HCT116 (cell line): ENCODE data around the gene MIS18A. TPM values are rescaled to one million over a fixed set of nuclear protein-coding genes. Genes with fewer than 3 reads are reported as not detected.

Experiments
- ATAC-seq: fragments of 200-7000 bp; cut with Tn5 transposase; 2 replicates; pipeline ENCODE4 v1.9.1; 2020; ENCODE audit warnings: mild to moderate bottlenecking, moderate library complexity
- BruUV-seq: library from RNA; stranded (reverse); fragments of 400-500 nt; replicated peaks from 2 replicates; lab custom pipeline; 2021; lab: Mats Ljungman, UMichigan
- CTCF ChIA-PET: fragments of 300-600 bp; sonication (Branson Sonifier 250); formaldehyde crosslinking; loops from one replicate; lab custom pipeline; 2021; ENCODE audit warnings: antibody characterized with exemption; lab: Charles Lee
- POLR2A ChIA-PET: fragments of 300-600, 350-600 bp; sonication (Branson Sonifier 250); formaldehyde crosslinking; loops from one replicate; lab custom pipeline; 2021; ENCODE audit warnings: antibody characterized with exemption; lab: Charles Lee
- RAD21 ChIA-PET, 2 experiments: fragments of 300-600 bp; sonication (Branson Sonifier 250); formaldehyde crosslinking; loops; one replicate each; lab custom pipeline; 2023; ENCODE audit warnings: low total read pairs in 2 of 2; ENCODE audit not compliant: uncharacterized antibody in 2 of 2, unreplicated experiment in 2 of 2, low non-redundant PET in 1 of 2; lab: Charles Lee
- DNase-seq: peaks from one replicate; pipeline ENCODE4 v3.0.0-alpha.2; 2010; ENCODE audit warnings: low read depth, low spot score
- H2AFZ ChIP-seq: fragments of 200-600 bp; shearing (Covaris generic), sonication (generic); 2 replicates; pipeline ENCODE4 v1.6.1; 2017; ENCODE audit warnings: low read depth, mixed run types, mixed read lengths, antibody characterized with exemption, low read length; ENCODE audit not compliant: poor library complexity, severe bottlenecking
- H3K27ac ChIP-seq: 2 replicates; pipeline ENCODE4 v1.5.1; 2012; ENCODE audit warnings: low read depth, low read length
- H3K27me3 ChIP-seq: fragments of 200-600 bp; sonication (generic); 2 replicates; pipeline ENCODE4 v1.6.1; 2016; ENCODE audit warnings: mixed run types, low read length, mixed read lengths; ENCODE audit not compliant: insufficient read depth
- H3K36me3 ChIP-seq, 2 experiments: fragments of 200-500 bp in 1 of 2; fragments of 200-600 bp in 1 of 2; sonication (Bioruptor generic) in 1 of 2; sonication (generic) in 1 of 2; 2 replicates each; pipeline versions ENCODE4 v1.5.1 to v1.6.1; 2014 to 2016; ENCODE audit warnings: low read length in 2 of 2, inconsistent platforms in 1 of 2, mixed read lengths in 1 of 2, mixed run types in 1 of 2; ENCODE audit not compliant: insufficient read depth in 2 of 2, control insufficient read depth in 1 of 2
- H3K4me1 ChIP-seq, 2 experiments: fragments of 200-600 bp in 1 of 2; sonication (generic) in 1 of 2; 2 replicates each; pipeline versions ENCODE4 v1.5.1 to v1.6.1; 2012 to 2017; ENCODE audit warnings: low read length in 2 of 2, inconsistent platforms in 1 of 2, mild to moderate bottlenecking in 1 of 2, mixed read lengths in 1 of 2, mixed run types in 1 of 2, moderate library complexity in 1 of 2; ENCODE audit not compliant: insufficient read depth in 2 of 2, control insufficient read depth in 1 of 2
- H3K4me2 ChIP-seq: fragments of 200-600 bp; sonication (generic); 2 replicates; pipeline ENCODE4 v1.6.1; 2017; ENCODE audit warnings: mixed run types, low read length, mixed read lengths
- H3K4me3 ChIP-seq, 2 experiments: fragments of 200-600 bp in 1 of 2; sonication (generic) in 1 of 2; replicated peaks in 1 of 2; 2 replicates each; pipeline ENCODE4 v1.5.1; 2011 to 2016; ENCODE audit warnings: low read length in 2 of 2, control low read depth in 1 of 2, low read depth in 1 of 2, mild to moderate bottlenecking in 1 of 2, mixed read lengths in 1 of 2, mixed run types in 1 of 2
- H3K79me2 ChIP-seq: fragments of 200-600 bp; sonication (generic); 2 replicates; pipeline ENCODE4 v1.6.1; 2017; ENCODE audit warnings: mild to moderate bottlenecking, mixed run types, low read length, moderate library complexity, mixed read lengths; ENCODE audit not compliant: insufficient read depth
- H3K9ac ChIP-seq: fragments of 200-600 bp; sonication (generic); 2 replicates; pipeline ENCODE4 v1.6.1; 2016; ENCODE audit warnings: low read length, mixed read lengths
- H3K9me2 ChIP-seq: fragments of 200-600 bp; sonication (generic), shearing (Covaris generic); 2 replicates; pipeline ENCODE4 v1.6.1; 2017; ENCODE audit warnings: mixed run types, mild to moderate bottlenecking, moderate library complexity; ENCODE audit not compliant: insufficient read depth
- H3K9me3 ChIP-seq, 2 experiments: fragments of 200-500 bp in 1 of 2; fragments of 200-600 bp in 1 of 2; sonication (Bioruptor generic) in 1 of 2; sonication (generic) in 1 of 2; 2 replicates each; pipeline ENCODE4 v1.6.1; 2014 to 2017; ENCODE audit warnings: low read length in 2 of 2, mixed read lengths in 2 of 2, inconsistent platforms in 1 of 2, low read depth in 1 of 2, mild to moderate bottlenecking in 1 of 2, mixed run types in 1 of 2, moderate library complexity in 1 of 2; ENCODE audit not compliant: control insufficient read depth in 1 of 2, insufficient read depth in 1 of 2
- H4K20me1 ChIP-seq: fragments of 200-600 bp; sonication (generic), shearing (Covaris generic); 2 replicates; pipeline ENCODE4 v1.6.1; 2017; ENCODE audit warnings: mixed run types, mild to moderate bottlenecking, moderate library complexity; ENCODE audit not compliant: insufficient read depth
- EZH2phosphoT487 ChIP-seq: fragments of 200-600 bp; IDR thresholded peaks from 2 replicates; pipeline ENCODE4 v1.6.1; 2018; ENCODE audit warnings: antibody characterized with exemption, borderline replicate concordance
- FOSL1 ChIP-seq: IDR thresholded peaks from 2 replicates; pipeline ENCODE4 v1.6.1; 2012; ENCODE audit warnings: low read depth
- JUND ChIP-seq: IDR thresholded peaks from 2 replicates; pipeline ENCODE4 v1.6.1; 2012
- POLR2A ChIP-seq: IDR thresholded peaks from 2 replicates; pipeline ENCODE4 v1.7.0; 2011; ENCODE audit warnings: borderline replicate concordance; ENCODE audit not compliant: insufficient read depth, insufficient read length; ENCODE audit errors: extremely low read depth
- RAD21 ChIP-seq: IDR thresholded peaks from 2 replicates; pipeline ENCODE4 v1.6.1; 2012; ENCODE audit warnings: low read depth, mild to moderate bottlenecking
- SIN3A ChIP-seq: IDR thresholded peaks from 2 replicates; pipeline ENCODE4 v1.6.1; 2012; ENCODE audit warnings: low read depth
- YY1 ChIP-seq: IDR thresholded peaks from 2 replicates; pipeline ENCODE4 v1.6.1; 2011; ENCODE audit warnings: low read length, low read depth, moderate library complexity, mild to moderate bottlenecking; ENCODE audit not compliant: insufficient replicate concordance; ENCODE audit errors: extremely low read depth
- ZFX ChIP-seq: fragments of 450-650 bp; IDR thresholded peaks from 2 replicates; pipeline ENCODE4 v1.6.1; 2017
- intact Hi-C: fragments of 100-400 bp; cut with micrococcal nuclease; formaldehyde crosslinking; loops from 2 replicates; pipeline ENCODE4 v1.10.0; 2022
- total RNA-seq: library from RNA; stranded (reverse); gene quantifications from one replicate; pipeline ENCODE4 v1.2.1, GENCODE V29; 2021; ENCODE audit not compliant: unreplicated experiment
- TF ChIP-seq, protein P1 (sequence below): IDR thresholded peaks from 2 replicates; pipeline ENCODE4 v1.6.1; 2011; ENCODE audit warnings: mild to moderate bottlenecking, low read length, moderate library complexity; ENCODE audit not compliant: insufficient replicate concordance; ENCODE audit errors: extremely low read depth
- TF ChIP-seq, protein P2 (sequence below): IDR thresholded peaks from 2 replicates; pipeline ENCODE4 v1.6.1; 2012
- TF ChIP-seq, protein P3 (sequence below): IDR thresholded peaks from 2 replicates; pipeline ENCODE4 v1.6.1; 2012; ENCODE audit warnings: low read depth
- TF ChIP-seq, protein P4 (sequence below), 3 experiments: fragments of 200-600 bp in 1 of 3; sonication (generic) in 1 of 3; IDR thresholded peaks in 2 of 3; conservative IDR thresholded peaks in 1 of 3; 2 replicates each; pipeline ENCODE4 v1.5.1; 2012 to 2017; ENCODE audit warnings: low read depth in 2 of 3, low read length in 2 of 3, antibody characterized with exemption in 1 of 3, borderline replicate concordance in 1 of 3, control low read depth in 1 of 3, mild to moderate bottlenecking in 1 of 3, mixed read lengths in 1 of 3, mixed run types in 1 of 3, moderate library complexity in 1 of 3; ENCODE audit not compliant: insufficient read depth in 1 of 3

Gene MIS18A
- total RNA-seq, 1 experiment from 2014 or later = 30.0 TPM

DNA sequence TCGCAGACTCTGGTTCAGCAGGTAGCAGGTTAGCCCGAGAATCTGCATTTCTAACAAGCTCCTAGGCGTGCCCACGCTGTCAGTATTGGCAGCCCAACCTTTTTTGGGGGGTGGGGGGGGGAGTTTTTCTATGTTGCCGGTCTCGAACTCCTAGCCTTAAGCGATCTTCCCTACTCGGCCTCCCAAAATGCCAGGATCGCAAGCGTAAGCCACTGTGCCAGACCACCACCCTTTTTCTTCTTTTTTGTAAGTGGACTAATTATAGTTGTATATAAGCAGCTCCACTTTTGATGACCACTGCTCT, 480 bp upstream of the MIS18A start:
- H4K20me1 ChIP-seq = no peaks in the 10 kb centered on the region
- H3K9ac ChIP-seq = peak overlapping the region; percentile 76
- H3K4me1 ChIP-seq = peaks cover 14 to 20% of the 10 kb centered on the region in 2 experiments; a peak in 3 of 4 replicates
- H3K9me3 ChIP-seq = no peaks in the 10 kb centered on the region
- TF ChIP-seq EZH2phosphoT487 = no peak
- TF ChIP-seq RAD21 = no peak
- TF ChIP-seq, protein P1, sequence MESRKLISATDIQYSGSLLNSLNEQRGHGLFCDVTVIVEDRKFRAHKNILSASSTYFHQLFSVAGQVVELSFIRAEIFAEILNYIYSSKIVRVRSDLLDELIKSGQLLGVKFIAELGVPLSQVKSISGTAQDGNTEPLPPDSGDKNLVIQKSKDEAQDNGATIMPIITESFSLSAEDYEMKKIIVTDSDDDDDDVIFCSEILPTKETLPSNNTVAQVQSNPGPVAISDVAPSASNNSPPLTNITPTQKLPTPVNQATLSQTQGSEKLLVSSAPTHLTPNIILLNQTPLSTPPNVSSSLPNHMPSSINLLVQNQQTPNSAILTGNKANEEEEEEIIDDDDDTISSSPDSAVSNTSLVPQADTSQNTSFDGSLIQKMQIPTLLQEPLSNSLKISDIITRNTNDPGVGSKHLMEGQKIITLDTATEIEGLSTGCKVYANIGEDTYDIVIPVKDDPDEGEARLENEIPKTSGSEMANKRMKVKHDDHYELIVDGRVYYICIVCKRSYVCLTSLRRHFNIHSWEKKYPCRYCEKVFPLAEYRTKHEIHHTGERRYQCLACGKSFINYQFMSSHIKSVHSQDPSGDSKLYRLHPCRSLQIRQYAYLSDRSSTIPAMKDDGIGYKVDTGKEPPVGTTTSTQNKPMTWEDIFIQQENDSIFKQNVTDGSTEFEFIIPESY = no peak
- TF ChIP-seq, protein P2, sequence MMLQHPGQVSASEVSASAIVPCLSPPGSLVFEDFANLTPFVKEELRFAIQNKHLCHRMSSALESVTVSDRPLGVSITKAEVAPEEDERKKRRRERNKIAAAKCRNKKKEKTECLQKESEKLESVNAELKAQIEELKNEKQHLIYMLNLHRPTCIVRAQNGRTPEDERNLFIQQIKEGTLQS = no peak
- TF ChIP-seq SIN3A = no peak
- no peak for TF ChIP-seq YY1
- TF ChIP-seq, protein P3, sequence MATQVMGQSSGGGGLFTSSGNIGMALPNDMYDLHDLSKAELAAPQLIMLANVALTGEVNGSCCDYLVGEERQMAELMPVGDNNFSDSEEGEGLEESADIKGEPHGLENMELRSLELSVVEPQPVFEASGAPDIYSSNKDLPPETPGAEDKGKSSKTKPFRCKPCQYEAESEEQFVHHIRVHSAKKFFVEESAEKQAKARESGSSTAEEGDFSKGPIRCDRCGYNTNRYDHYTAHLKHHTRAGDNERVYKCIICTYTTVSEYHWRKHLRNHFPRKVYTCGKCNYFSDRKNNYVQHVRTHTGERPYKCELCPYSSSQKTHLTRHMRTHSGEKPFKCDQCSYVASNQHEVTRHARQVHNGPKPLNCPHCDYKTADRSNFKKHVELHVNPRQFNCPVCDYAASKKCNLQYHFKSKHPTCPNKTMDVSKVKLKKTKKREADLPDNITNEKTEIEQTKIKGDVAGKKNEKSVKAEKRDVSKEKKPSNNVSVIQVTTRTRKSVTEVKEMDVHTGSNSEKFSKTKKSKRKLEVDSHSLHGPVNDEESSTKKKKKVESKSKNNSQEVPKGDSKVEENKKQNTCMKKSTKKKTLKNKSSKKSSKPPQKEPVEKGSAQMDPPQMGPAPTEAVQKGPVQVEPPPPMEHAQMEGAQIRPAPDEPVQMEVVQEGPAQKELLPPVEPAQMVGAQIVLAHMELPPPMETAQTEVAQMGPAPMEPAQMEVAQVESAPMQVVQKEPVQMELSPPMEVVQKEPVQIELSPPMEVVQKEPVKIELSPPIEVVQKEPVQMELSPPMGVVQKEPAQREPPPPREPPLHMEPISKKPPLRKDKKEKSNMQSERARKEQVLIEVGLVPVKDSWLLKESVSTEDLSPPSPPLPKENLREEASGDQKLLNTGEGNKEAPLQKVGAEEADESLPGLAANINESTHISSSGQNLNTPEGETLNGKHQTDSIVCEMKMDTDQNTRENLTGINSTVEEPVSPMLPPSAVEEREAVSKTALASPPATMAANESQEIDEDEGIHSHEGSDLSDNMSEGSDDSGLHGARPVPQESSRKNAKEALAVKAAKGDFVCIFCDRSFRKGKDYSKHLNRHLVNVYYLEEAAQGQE = no peak
- TF ChIP-seq JUND = no peak
- no peak for TF ChIP-seq POLR2A
- TF ChIP-seq FOSL1 = no peak
- TF ChIP-seq, protein P4, sequence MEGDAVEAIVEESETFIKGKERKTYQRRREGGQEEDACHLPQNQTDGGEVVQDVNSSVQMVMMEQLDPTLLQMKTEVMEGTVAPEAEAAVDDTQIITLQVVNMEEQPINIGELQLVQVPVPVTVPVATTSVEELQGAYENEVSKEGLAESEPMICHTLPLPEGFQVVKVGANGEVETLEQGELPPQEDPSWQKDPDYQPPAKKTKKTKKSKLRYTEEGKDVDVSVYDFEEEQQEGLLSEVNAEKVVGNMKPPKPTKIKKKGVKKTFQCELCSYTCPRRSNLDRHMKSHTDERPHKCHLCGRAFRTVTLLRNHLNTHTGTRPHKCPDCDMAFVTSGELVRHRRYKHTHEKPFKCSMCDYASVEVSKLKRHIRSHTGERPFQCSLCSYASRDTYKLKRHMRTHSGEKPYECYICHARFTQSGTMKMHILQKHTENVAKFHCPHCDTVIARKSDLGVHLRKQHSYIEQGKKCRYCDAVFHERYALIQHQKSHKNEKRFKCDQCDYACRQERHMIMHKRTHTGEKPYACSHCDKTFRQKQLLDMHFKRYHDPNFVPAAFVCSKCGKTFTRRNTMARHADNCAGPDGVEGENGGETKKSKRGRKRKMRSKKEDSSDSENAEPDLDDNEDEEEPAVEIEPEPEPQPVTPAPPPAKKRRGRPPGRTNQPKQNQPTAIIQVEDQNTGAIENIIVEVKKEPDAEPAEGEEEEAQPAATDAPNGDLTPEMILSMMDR (IDR thresholded peaks at IDR 0.05 in 2 of 3, conservative IDR thresholded peaks at IDR 0.05 in 1 of 3; ENCODE audit: borderline replicate concordance in 1 of 3, insufficient read depth in 1 of 3, low read depth in 2 of 3, low read length in 2 of 3) = no peak
- no peak for TF ChIP-seq ZFX
- no peaks in the 10 kb centered on the region for H3K9me2 ChIP-seq
- no peaks in the 10 kb centered on the region for H3K27me3 ChIP-seq
- CTCF ChIA-PET = interaction anchor here (0.6 to 1.3 kb wide), 3 partner anchors 21 to 493 kb away, joined by 3 to 5 read pairs (median 5); no protein-coding TSS in a partner anchor
- H3K4me2 ChIP-seq = peak overlapping the region; percentile 90
- POLR2A ChIA-PET = interaction anchor here (0.6 to 1.1 kb wide), 3 partner anchors 9 to 609 kb away, joined by 3 to 4 read pairs (median 3); no protein-coding TSS in a partner anchor
- peak overlapping the region; percentile 82 to 93 for H3K4me3 ChIP-seq
- H3K79me2 ChIP-seq = peaks cover 33% of the 10 kb centered on the region
- intact Hi-C loops = no loop called here
- DNase-seq = no peak
- peak overlapping the region; percentile 28 for H3K27ac ChIP-seq
- peaks cover 5 to 6% of the 10 kb centered on the region in 2 experiments; a peak in 1 of 4 replicates for H3K36me3 ChIP-seq
- ATAC-seq = peak; percentile 56; the same call in 1 of the 2 replicates
- RAD21 ChIA-PET = interaction anchor here in 1 of 2 experiments (0.7 kb wide), 1 partner anchor 452 kb away, joined by 4 read pairs; no protein-coding TSS in a partner anchor
- H2AFZ ChIP-seq = no peak overlapping the region
- BruUV-seq = TSS peak; percentile 90
